Epithelial cell of esophagus (primary cell): ENCODE measurements around the gene RAPGEF3.

ENCODE experiments used
- DNase-seq: peaks from one replicate; pipeline ENCODE4 v3.0.0; 2010; ENCODE audit warnings: low read depth
- H3K4me3 ChIP-seq: 2 replicates; pipeline ENCODE4 v1.5.1; 2011; ENCODE audit warnings: mild to moderate bottlenecking, low read length, control low read depth
- TF ChIP-seq, protein P1 (sequence below): IDR thresholded peaks from 2 replicates; pipeline ENCODE4 v1.5.1; 2011; ENCODE audit warnings: low read depth, mild to moderate bottlenecking, low read length, control low read depth, inconsistent platforms; ENCODE audit not compliant: insufficient read depth; ENCODE audit errors: missing control alignments

RAPGEF3 gene

DNA sequence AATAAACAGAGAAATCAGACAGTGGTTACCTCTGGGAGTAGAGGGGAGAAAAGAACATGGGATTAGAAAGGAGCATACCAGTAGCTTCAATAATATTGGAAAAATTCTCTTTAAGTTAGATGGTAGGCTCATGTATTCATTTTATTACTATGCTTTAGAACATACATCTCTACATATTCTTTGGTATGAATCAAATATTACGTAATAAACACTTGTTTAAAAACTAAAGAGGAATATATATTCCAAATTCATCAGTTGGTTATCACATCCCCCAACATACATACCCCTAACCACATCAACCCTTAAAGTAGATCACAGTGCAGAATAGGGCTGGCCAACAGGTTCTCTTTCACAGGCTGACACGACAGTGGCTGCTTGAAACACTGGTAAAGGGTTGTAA, 58.4 kb downstream of the RAPGEF3 start:
- no peak for DNase-seq
- TF ChIP-seq, protein P1, sequence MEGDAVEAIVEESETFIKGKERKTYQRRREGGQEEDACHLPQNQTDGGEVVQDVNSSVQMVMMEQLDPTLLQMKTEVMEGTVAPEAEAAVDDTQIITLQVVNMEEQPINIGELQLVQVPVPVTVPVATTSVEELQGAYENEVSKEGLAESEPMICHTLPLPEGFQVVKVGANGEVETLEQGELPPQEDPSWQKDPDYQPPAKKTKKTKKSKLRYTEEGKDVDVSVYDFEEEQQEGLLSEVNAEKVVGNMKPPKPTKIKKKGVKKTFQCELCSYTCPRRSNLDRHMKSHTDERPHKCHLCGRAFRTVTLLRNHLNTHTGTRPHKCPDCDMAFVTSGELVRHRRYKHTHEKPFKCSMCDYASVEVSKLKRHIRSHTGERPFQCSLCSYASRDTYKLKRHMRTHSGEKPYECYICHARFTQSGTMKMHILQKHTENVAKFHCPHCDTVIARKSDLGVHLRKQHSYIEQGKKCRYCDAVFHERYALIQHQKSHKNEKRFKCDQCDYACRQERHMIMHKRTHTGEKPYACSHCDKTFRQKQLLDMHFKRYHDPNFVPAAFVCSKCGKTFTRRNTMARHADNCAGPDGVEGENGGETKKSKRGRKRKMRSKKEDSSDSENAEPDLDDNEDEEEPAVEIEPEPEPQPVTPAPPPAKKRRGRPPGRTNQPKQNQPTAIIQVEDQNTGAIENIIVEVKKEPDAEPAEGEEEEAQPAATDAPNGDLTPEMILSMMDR: no peak
- H3K4me3 ChIP-seq: no peak overlapping the region

- TF ChIP-seq, protein P1: no peak
- no peak for DNase-seq
- no peak overlapping the region for H3K4me3 ChIP-seq
Measured at GRCh38 chr12:47698631-47699030, 60.0 kb downstream of the RAPGEF3 start.

DNA sequence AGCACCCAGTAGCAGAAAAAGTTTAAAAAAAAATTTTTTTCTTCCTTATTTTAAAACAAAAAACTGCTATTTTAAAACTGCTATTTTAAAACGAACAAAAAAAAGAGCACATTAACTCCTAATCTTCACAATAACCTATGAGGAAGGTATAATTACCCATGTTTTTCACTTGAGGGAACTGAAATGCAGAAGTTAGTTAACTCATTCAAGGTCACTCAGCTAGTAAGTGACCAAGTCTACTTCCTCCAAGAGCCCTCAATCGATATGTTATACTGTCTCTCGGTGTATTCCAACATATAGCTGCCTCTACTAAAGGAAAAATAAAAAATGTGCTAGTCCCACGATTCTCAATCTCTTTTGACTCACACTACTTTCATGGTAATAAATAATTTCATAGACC, 60.6 kb downstream of the RAPGEF3 start:
- no peak overlapping the region for H3K4me3 ChIP-seq
- DNase-seq: no peak
- TF ChIP-seq, protein P1: no peak

DNA sequence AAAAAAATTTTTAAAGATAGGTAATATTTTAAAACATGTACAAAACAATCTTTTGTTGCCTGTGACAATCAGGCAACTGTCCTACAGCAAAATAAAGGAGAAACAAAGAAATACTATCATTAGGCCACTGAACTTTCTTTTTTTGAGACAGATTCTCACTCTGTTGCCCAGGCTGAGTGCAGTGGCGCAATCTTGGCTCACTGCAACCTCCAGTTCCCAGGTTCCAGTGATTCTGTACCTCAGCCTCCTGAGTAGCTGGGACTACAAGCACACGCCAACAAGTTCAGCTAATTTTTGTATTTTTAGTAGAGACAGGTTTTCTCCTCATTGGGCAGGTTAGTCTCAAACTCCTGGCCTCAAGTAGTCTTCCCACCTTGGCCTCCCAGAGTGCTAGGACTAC, 69.5 kb downstream of the RAPGEF3 start:
- no peak overlapping the region for H3K4me3 ChIP-seq
- TF ChIP-seq, protein P1: no peak
- no peak for DNase-seq

- no peak overlapping the region for H3K4me3 ChIP-seq
- no peak for DNase-seq
- TF ChIP-seq, protein P1: no peak
Measured at GRCh38 chr12:47687636-47688035, 71.0 kb downstream of the RAPGEF3 start.

DNA sequence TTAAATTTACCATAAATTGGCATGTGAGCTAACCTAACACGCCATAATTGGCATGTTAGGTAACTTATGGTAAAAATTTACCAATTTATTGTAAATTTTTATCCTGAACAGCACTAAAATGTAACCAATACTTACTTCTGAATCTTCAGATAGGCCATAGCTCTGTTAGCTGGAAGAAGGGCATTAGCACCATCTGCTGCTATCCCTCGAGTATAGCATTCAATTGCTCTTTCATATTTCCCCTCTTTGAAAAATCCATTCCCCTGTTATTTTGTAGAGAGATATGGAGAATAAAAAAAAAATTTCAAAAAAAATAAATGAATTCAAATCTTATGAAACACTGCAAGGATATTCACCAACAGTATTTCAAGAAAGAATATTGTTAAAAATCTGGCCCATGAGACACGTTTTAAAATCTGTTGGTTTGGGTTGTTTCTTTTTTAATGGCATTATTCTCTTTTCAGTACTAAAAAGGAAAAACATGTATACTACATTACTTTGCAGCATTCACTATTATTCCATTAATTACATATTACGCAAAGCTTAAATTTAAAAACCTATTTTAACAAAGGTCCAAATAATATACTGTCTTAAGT, 71.9 kb downstream of the RAPGEF3 start:
- peak; percentile 47 for DNase-seq
- no peak overlapping the region for H3K4me3 ChIP-seq
- TF ChIP-seq, protein P1: peak; percentile 80
